ENCODE measurements around the gene PLEKHG3.
A peak's percentile ranks its signal among the peaks of the same experiment; 100 is the strongest.

The PLEKHG3 gene

GRCh38 chr14:64748995-64749714 is 44.9 kb downstream of the PLEKHG3 start:
- ChIA-PET CTCF (no interaction called here), POLR2A (ENCODE audit: low non-redundant PET) (no interaction called here)
- DNase-seq (ENCODE audit: low spot score): no peak
- TF ChIP-seq, protein P1, sequence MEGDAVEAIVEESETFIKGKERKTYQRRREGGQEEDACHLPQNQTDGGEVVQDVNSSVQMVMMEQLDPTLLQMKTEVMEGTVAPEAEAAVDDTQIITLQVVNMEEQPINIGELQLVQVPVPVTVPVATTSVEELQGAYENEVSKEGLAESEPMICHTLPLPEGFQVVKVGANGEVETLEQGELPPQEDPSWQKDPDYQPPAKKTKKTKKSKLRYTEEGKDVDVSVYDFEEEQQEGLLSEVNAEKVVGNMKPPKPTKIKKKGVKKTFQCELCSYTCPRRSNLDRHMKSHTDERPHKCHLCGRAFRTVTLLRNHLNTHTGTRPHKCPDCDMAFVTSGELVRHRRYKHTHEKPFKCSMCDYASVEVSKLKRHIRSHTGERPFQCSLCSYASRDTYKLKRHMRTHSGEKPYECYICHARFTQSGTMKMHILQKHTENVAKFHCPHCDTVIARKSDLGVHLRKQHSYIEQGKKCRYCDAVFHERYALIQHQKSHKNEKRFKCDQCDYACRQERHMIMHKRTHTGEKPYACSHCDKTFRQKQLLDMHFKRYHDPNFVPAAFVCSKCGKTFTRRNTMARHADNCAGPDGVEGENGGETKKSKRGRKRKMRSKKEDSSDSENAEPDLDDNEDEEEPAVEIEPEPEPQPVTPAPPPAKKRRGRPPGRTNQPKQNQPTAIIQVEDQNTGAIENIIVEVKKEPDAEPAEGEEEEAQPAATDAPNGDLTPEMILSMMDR (conservative IDR thresholded peaks at IDR 0.05; ENCODE audit: low read depth): no peak
- H3K27ac ChIP-seq: peak overlapping the region; percentile 67

GRCh38 chr14:64752909-64753308 is 48.7 kb downstream of the PLEKHG3 start:
- no peak overlapping the region for H3K27ac ChIP-seq
- ChIA-PET CTCF (no interaction called here), POLR2A (ENCODE audit: low non-redundant PET) (no interaction called here)
- TF ChIP-seq, protein P1 (conservative IDR thresholded peaks at IDR 0.05; ENCODE audit: low read depth): no peak
- DNase-seq (ENCODE audit: low spot score): no peak

DNA sequence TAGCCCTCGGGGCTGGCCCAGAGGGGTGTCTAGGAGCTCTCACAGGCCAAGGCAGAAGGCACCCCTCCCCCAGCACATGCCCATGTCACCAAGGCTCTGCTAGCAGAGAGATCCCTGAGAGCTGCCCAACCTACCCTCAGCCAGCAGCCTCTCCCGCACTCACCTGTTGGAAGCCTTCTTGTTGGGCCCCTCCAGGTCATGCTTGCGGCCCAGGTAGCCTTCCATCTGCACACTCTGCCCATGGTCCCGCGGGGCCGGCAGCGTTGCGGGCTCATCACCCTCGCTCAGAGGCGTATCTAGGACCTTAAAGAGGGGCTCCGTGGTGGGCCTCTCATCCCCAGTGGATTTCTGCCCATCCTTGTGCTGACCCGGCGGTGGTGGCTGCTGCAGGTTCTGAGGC is 49.1 kb downstream of the PLEKHG3 start:
- TF ChIP-seq, protein P1 (conservative IDR thresholded peaks at IDR 0.05; ENCODE audit: low read depth): no peak
- peak overlapping the region; percentile 99 for H3K27ac ChIP-seq
- DNase-seq (ENCODE audit: low spot score): no peak
- CTCF ChIA-PET: no interaction called here
- POLR2A ChIA-PET (ENCODE audit: low non-redundant PET): no interaction called here

DNA sequence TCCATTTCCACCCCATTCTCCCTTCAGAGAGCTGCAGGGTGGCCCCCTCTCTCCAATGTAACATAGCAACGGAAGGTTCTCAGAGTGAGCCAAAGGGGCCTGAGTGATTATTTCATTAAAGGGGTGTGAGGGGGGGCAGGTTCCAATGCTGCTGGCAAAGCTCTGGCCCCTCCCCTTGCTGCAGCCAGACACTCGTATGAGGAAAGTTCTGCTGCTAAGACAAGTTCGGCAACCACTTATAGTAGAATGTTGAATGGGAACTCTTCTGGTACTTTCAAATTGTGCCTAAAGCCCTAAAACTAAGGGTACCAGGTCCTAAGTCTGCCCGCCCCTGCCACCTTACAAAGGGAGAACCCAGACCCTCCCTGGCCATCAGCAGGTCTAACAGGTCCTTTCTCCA is 49.8 kb downstream of the PLEKHG3 start:
- H3K27ac ChIP-seq: peak overlapping the region; percentile 99
- CTCF ChIA-PET: no interaction called here
- POLR2A ChIA-PET (ENCODE audit: low non-redundant PET): no interaction called here
- TF ChIP-seq, protein P1 (conservative IDR thresholded peaks at IDR 0.05; ENCODE audit: low read depth): no peak
- no peak for DNase-seq (ENCODE audit: low spot score)

- TF ChIP-seq, protein P1 (conservative IDR thresholded peaks at IDR 0.05; ENCODE audit: low read depth): no peak
- H3K27ac ChIP-seq: peak overlapping the region; percentile 99
- no peak for DNase-seq (ENCODE audit: low spot score)
- ChIA-PET POLR2A (ENCODE audit: low non-redundant PET) (no interaction called here), CTCF (no interaction called here)
Measured at GRCh38 chr14:64754685-64755084, 50.5 kb downstream of the PLEKHG3 start.

DNA sequence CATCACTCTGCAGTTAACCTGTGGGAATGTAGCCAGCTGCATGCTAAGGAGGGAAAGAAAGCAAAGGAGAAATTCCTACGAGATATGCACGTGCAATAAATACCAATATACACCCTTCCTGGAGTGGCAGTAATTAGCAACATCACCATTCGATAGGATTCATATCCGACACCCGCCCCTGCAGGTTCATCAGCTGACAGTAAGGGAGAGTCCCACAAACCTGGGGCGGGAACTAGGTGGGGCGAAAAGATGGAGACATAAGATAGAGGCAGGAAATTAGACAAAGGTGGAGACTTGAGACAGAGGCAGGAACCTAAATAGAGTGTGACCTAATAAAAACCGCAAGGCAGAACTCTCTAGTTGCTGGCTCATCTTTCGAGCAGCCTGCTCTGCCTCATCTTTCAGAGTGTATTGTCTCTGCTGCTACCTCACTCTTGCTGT is 51.6 kb downstream of the PLEKHG3 start:
- ChIA-PET POLR2A (ENCODE audit: low non-redundant PET) (no interaction called here), CTCF (no interaction called here)
- DNase-seq (ENCODE audit: low spot score): peak; percentile 86
- TF ChIP-seq, protein P1 (conservative IDR thresholded peaks at IDR 0.05; ENCODE audit: low read depth): no peak
- H3K27ac ChIP-seq: peak overlapping the region; percentile 99
